Stomach (tissue), 9 donors: Measurements from ENCODE around the gene FOXO6. TPM values are rescaled to one million over a fixed set of nuclear protein-coding genes. Genes with fewer than 3 reads are reported as not detected.

Experiments used
- DNase-seq, 2 donors: peaks; one replicate each; pipeline versions ENCODE4 v3.0.0 to v3.0.0-alpha.2; 2013 to 2019
- H3K27ac ChIP-seq, 5 donors: fragments of 200-600 bp in 4 of 5; sonication (generic) in 4 of 5; one replicate each; pipeline ENCODE4 v1.5.1; 2013 to 2019; ENCODE audit warnings: mild to moderate bottlenecking in 1 of 5, moderate library complexity in 1 of 5
- H3K27me3 ChIP-seq, 3 donors: fragments of 200-600 bp; sonication (generic); one replicate each; pipeline ENCODE4 v1.5.1; 2017 to 2019; ENCODE audit warnings: mixed run types in 1 of 3
- H3K36me3 ChIP-seq, 4 donors: fragments of 200-600 bp; sonication (generic); 1 replicate in 3 of 4; 2 replicates in 1 of 4; pipeline ENCODE4 v1.5.1; 2016 to 2019
- H3K4me1 ChIP-seq, 4 donors: fragments of 200-600 bp; sonication (generic); one replicate each; pipeline ENCODE4 v1.5.1; 2016 to 2019
- H3K4me3 ChIP-seq, 4 donors: fragments of 200-600 bp; sonication (generic) in 3 of 4; one replicate each; pipeline ENCODE4 v1.5.1; 2016 to 2019; ENCODE audit warnings: mild to moderate bottlenecking in 1 of 4
- H3K9me3 ChIP-seq, 4 donors: fragments of 200-600 bp; sonication (generic); one replicate each; pipeline ENCODE4 v1.5.1; 2016 to 2019
- EP300 ChIP-seq: sonication (generic); formaldehyde crosslinking; IDR thresholded peaks from one replicate; pipeline ENCODE4 v1.6.1; 2017; ENCODE audit warnings: antibody characterized with exemption
- POLR2A ChIP-seq, 4 donors: fragments of 450-650 bp; IDR thresholded peaks; one replicate each; pipeline ENCODE4 v1.6.1; 2016; ENCODE audit warnings: antibody characterized with exemption in 4 of 4, control low read depth in 2 of 4, mild to moderate bottlenecking in 1 of 4, moderate library complexity in 1 of 4
- POLR2AphosphoS5 ChIP-seq, 3 donors: sonication (generic); formaldehyde crosslinking; IDR thresholded peaks; one replicate each; pipeline ENCODE4 v1.6.1; 2016; ENCODE audit warnings: antibody characterized with exemption in 3 of 3
- WGBS, 5 donors: extraction: QIAGEN DNeasy Blood & Tissue Kit in 3 of 5; methylation state at CpG; one replicate each; pipeline versions ENCODE4 v1.1.5 to v1.1.7; 2013 to 2018; 5-methylcytosine and 5-hydroxymethylcytosine counted together
- intact Hi-C: fragments of 100-400 bp; cut with DNase I; formaldehyde crosslinking; loops from one replicate; pipeline ENCODE4 v1.15.1; 2023; ENCODE audit warnings: low total_unique reads
- polyA plus RNA-seq, 3 donors: library from polyadenylated mRNA; stranded (reverse); fragments of 200-250 nt; gene quantifications; one replicate each; pipeline ENCODE4 v1.2.3, GENCODE V29; 2013
- total RNA-seq, 5 donors: library from RNA; depleted of rRNA; stranded (reverse); fragments of >200 nt; gene quantifications; one replicate each; pipeline versions ENCODE4 v1.1.0 to v1.2.3, GENCODE V29; 2014 to 2016
- TF ChIP-seq, protein P1 (sequence below), 7 experiments: fragments of 450-650 bp in 4 of 7; fragments of 200-600 bp in 3 of 7; sonication (generic) in 3 of 7; IDR thresholded peaks; one replicate each; pipeline ENCODE4 v1.5.1; 2016 to 2019; ENCODE audit warnings: antibody characterized with exemption in 7 of 7, control low read depth in 2 of 7, mild to moderate bottlenecking in 1 of 7
- donor health status: healthy with polysubstance abuse.
- donor health status: Bipolar disorder and iron deficiency.
- donor health status: healthy.

The FOXO6 gene
- total and polyA plus RNA-seq, 8 donors: under 0.01 to 1.1 (median 0.60) TPM; not detected in 4

DNA sequence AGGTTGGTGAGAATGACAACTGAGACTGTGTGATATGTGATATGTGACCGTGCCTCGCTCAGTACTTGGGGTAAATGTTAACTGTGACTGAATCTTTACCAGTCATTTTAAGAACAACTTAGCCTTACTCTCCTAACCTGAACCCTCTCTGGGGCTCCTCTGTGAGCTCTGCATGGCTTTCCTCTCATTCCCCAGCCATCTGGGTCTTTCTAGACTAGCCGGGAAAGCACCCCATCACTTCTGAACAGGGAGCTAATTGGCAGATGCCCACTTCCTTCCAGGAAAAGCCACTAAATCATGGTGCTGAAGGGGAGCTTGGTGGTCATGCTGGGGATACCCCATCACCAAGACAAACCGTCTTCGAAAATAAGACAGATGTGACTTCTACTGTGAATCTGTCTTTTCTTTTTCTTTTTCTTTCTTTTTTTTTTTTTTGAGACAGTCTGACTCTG, 16.5 kb upstream of the FOXO6 start:
- peaks cover 0 to under 1% (median under 1%) of the 10 kb centered on the region in 4 donors for H3K9me3 ChIP-seq
- H3K27me3 ChIP-seq: peaks cover 0 to 5% (median 0%) of the 10 kb centered on the region in 3 donors
- no peak overlapping the region for H3K27ac ChIP-seq
- 75 to 87% (median 84%) methylated on average over 5 of the region's 5 CpGs for WGBS, 5 donors
- peaks cover 0 to 16% (median 16%) of the 10 kb centered on the region in 4 donors for H3K4me1 ChIP-seq
- TF ChIP-seq POLR2A (IDR thresholded peaks at IDR 0.05): no peak
- TF ChIP-seq, protein P1, sequence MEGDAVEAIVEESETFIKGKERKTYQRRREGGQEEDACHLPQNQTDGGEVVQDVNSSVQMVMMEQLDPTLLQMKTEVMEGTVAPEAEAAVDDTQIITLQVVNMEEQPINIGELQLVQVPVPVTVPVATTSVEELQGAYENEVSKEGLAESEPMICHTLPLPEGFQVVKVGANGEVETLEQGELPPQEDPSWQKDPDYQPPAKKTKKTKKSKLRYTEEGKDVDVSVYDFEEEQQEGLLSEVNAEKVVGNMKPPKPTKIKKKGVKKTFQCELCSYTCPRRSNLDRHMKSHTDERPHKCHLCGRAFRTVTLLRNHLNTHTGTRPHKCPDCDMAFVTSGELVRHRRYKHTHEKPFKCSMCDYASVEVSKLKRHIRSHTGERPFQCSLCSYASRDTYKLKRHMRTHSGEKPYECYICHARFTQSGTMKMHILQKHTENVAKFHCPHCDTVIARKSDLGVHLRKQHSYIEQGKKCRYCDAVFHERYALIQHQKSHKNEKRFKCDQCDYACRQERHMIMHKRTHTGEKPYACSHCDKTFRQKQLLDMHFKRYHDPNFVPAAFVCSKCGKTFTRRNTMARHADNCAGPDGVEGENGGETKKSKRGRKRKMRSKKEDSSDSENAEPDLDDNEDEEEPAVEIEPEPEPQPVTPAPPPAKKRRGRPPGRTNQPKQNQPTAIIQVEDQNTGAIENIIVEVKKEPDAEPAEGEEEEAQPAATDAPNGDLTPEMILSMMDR (IDR thresholded peaks at IDR 0.05): no peak
- no peak for TF ChIP-seq EP300
- no peak for TF ChIP-seq POLR2AphosphoS5 (IDR thresholded peaks at IDR 0.05)
- intact Hi-C loops: no loop called here
- H3K4me3 ChIP-seq: no peak overlapping the region
- H3K36me3 ChIP-seq: no peaks in the 10 kb centered on the region
- no peak for DNase-seq

DNA sequence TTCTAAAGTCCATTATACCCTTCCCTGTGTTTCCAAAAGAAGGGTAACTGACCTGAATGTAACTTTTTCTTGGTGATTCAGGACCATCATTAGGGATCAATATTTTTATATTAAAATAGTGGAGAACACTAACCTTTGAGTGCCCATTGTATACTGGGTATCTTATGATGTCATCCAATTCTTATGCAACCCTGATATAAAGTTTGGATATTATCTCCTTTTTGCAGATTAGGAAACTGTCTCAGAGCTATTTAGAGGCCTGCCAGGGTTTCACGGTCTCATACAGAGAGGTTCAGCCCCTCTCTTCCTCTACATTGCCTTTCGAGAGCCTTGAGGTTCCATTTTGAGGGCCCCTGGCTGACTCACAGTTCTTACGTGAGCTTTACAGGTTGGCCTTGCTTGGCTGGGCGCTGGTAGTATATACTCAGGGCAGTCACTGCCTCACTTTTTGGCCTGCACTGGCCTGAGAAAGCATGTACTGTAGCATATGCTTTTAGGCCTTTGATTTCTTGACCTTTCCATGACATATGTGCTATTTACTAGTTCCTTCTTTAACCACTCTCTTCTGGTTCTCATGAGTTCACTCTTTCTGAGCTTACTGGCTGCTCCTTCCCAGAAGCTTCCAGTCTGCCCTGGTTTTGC, 15.7 kb upstream of the FOXO6 start:
- 64 to 90% (median 86%) methylated on average over 4 of the region's 4 CpGs for WGBS, 5 donors
- Histone ChIP-seq H3K27me3 (peaks cover 0 to 8% (median 0%) of the 10 kb centered on the region in 3 donors), H3K4me3 (no peak overlapping the region), H3K4me1 (peaks cover 0 to 16% (median 16%) of the 10 kb centered on the region in 4 donors), H3K9me3 (no peaks in the 10 kb centered on the region), H3K36me3 (no peaks in the 10 kb centered on the region), H3K27ac (no peak overlapping the region)
- intact Hi-C loops: no loop called here
- no peak for TF ChIP-seq EP300
- no peak for TF ChIP-seq POLR2AphosphoS5 (IDR thresholded peaks at IDR 0.05)
- TF ChIP-seq, protein P1 (IDR thresholded peaks at IDR 0.05): no peak
- no peak for TF ChIP-seq POLR2A (IDR thresholded peaks at IDR 0.05)
- no peak for DNase-seq

DNA sequence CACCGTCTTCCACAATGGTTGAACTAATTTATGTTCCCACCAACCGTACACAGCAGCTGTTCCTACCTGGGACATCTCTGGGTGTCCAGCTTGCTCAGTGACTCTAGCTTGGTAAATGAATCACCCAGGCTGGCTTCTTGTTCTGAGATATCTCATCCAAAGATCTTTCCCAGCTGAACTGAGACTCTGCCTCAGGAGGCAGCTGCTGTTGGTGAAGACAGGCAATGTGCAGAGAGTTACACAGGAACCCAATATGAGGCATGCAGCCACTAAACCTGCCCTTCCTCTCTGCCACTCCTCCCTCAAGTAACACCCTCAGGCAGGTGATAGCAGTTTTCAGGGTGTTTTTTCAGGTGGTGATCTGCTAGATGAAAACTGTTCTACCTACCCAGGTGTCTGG, 14.0 kb upstream of the FOXO6 start:
- Histone ChIP-seq H3K4me3 (no peak overlapping the region), H3K9me3 (no peaks in the 10 kb centered on the region), H3K36me3 (no peaks in the 10 kb centered on the region), H3K27me3 (peaks cover 0 to 8% (median 0%) of the 10 kb centered on the region in 3 donors), H3K27ac (no peak overlapping the region), H3K4me1 (peaks cover 0 to 6% (median 5%) of the 10 kb centered on the region in 4 donors)
- intact Hi-C loops: no loop called here
- TF ChIP-seq EP300: no peak
- TF ChIP-seq, protein P1 (IDR thresholded peaks at IDR 0.05): no peak
- no peak for TF ChIP-seq POLR2A (IDR thresholded peaks at IDR 0.05)
- TF ChIP-seq POLR2AphosphoS5 (IDR thresholded peaks at IDR 0.05): no peak
- DNase-seq: no peak
- WGBS, 5 donors: 89 to 98% (median 94%) methylated on average over 2 of the region's 2 CpGs

DNA sequence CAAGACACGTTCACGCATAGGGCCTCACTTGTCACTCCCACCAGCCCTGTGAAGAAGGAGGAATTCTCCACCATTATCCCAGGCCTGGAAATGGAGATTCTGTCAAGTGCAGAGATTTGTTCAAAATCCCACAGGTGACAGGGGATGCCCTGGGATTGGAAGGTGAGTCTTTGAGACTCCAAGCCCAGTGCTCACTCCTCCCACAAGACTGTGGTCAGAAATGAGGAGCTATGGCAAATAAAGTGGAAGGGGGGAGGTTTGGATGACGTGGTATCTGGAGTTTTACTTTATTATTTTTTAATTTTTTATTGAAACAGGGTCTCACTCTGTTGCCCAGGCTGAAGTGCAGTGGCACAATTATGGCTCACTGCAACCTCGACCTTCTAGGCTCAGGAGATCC, 12.8 kb upstream of the FOXO6 start:
- TF ChIP-seq EP300 (no peak), POLR2AphosphoS5 (IDR thresholded peaks at IDR 0.05) (no peak), POLR2A (IDR thresholded peaks at IDR 0.05) (no peak)
- TF ChIP-seq, protein P1 (IDR thresholded peaks at IDR 0.05): no peak
- H3K4me3 ChIP-seq: no peak overlapping the region
- intact Hi-C loops: no loop called here
- H3K27me3 ChIP-seq: peaks cover 0 to 8% (median 0%) of the 10 kb centered on the region in 3 donors
- no peaks in the 10 kb centered on the region for H3K36me3 ChIP-seq
- no peak for DNase-seq
- H3K9me3 ChIP-seq: no peaks in the 10 kb centered on the region
- H3K27ac ChIP-seq: no peak overlapping the region
- WGBS, 5 donors: 78 to 86% (median 84%) methylated on average over 4 of the region's 4 CpGs
- no peaks in the 10 kb centered on the region for H3K4me1 ChIP-seq
